Activated naive CD4-positive, alpha-beta T cell treated with anti-CD3 and anti-CD28 coated beads, Interleukin-2, amount 50 U/mL, for 24 hours (primary cell): ENCODE data around the gene MOV10L1.

Source experiments
- H3K27ac Mint-ChIP-seq: one replicate; pipeline ENCODE4 v1.8.0; 2021; ENCODE audit warnings: mild to moderate bottlenecking, mixed read lengths
- H3K27me3 Mint-ChIP-seq: one replicate; pipeline ENCODE4 v1.8.0; 2021; ENCODE audit warnings: mixed read lengths
- H3K36me3 Mint-ChIP-seq: one replicate; pipeline ENCODE4 v1.8.0; 2021; ENCODE audit warnings: mixed read lengths
- H3K4me1 Mint-ChIP-seq: one replicate; pipeline ENCODE4 v1.8.0; 2021; ENCODE audit warnings: mixed read lengths
- H3K4me3 Mint-ChIP-seq: one replicate; pipeline ENCODE4 v1.8.0; 2021; ENCODE audit warnings: mild to moderate bottlenecking, mixed read lengths
- H3K9me3 Mint-ChIP-seq: one replicate; pipeline ENCODE4 v1.8.0; 2021; ENCODE audit warnings: mixed read lengths

MOV10L1 gene

DNA sequence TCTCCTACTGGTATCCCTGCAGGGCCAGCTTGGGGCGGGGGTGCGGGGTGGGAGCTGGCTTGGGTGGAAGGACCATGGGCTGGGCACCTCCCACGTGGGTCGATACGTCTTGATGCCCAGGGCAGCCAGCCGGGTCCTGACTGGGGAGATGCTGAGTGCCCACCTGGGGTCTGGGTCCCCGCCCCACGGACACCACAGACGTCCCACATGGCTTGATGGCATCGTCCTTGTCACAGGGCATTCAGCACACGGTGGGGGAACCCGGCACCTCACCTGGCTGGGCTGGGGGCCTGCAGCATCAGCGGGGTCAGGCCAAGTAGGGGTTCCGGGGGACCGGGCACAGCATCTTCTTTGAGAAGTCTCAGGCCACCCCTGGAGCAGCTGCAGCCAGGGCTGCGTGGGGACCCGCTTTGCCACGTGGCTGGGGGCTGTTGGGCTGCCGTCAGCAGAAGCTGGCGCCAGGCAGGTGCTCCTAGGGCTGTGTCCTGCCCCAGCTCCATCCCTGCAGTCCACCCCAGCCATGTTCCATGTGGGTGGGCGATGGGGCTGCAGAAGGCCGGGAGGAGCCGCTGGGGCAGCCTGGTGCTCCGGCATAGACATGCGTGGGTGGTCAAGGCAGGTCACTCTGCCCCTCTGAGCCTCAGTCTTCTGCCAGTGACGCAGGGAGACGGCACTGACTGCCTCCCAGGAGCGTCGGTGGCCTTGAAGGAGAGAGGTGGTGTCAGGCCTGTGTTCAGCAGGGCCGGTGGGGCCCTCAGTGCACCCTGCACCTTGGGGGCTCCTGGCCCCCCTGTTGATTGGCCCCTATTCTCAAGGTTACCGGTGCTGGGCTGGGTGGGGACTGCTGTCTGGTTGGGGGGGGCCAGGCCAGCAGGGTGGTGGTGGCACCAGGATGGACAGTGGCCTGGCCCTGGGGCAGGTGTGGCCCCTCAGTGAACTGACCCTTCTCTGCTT, 119.4 kb downstream of the MOV10L1 start:
- H3K4me1 Mint-ChIP-seq = peaks cover 29% of the 10 kb centered on the region

DNA sequence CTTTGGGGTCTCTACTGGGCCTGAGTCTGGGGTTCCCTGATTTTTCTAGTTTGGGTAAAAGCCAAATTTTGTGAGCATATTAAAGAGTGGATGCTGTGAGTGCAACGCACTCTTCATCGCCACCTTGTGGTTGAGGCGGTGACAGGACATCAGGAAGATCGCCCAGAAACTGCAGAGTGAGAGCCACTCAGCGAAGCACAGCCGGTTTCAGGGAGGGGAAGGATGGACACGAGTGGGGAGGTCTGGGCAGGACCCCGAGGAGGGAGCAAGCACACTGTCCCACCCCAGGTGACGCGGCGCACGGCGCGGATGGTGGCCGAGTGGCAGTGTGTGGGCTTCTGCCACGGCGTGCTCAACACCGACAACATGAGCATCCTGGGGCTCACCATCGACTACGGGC, 120.1 kb downstream of the MOV10L1 start:
- H3K4me1 Mint-ChIP-seq = peaks cover 28% of the 10 kb centered on the region
- peak overlapping the region; percentile 60 for H3K27ac Mint-ChIP-seq
- peaks cover 7% of the 10 kb centered on the region for H3K36me3 Mint-ChIP-seq
- H3K27me3 Mint-ChIP-seq = no peaks in the 10 kb centered on the region
- H3K9me3 Mint-ChIP-seq = no peaks in the 10 kb centered on the region
- no peak overlapping the region for H3K4me3 Mint-ChIP-seq

More for the DNA sequence above, 119.4 kb downstream of the MOV10L1 start:
- Mint-ChIP-seq H3K4me3 (no peak overlapping the region), H3K27ac (peak overlapping the region; percentile 60), H3K36me3 (peaks cover 5% of the 10 kb centered on the region), H3K27me3 (no peaks in the 10 kb centered on the region), H3K9me3 (no peaks in the 10 kb centered on the region)

DNA sequence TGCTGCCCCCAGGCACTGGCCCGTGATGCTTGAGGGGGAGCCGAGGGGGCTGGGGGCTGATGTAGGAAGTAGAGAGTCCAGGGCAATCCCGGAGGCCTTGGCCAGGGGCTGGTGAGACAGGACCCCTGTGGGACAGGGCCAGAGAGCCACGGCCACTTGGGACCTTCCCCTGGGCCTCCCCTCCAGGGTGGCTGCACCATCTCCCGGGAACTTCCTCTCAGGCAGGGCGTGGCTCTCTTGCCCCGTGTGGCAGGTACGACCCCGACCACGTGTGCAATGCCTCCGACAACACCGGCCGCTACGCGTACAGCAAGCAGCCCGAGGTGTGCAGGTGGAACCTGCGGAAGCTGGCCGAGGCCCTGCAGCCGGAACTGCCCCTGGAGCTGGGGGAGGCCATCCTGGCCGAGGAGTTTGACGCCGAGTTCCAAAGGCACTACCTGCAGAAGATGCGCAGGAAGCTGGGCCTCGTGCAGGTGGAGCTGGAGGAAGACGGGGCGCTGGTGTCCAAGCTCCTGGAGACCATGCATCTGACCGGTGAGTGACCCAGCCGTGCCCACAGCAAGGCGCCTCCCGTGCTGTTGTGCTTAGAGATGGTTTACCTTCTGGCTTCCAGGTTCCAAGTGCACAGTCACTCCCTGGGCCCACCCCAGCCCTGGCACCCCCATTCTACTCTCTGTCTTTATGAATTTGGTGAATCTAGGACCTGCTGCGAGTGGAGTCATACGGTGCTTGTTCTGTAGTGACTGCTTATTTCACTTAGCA, 120.8 kb downstream of the MOV10L1 start:
- H3K27ac Mint-ChIP-seq = no peak overlapping the region
- H3K4me3 Mint-ChIP-seq = no peak overlapping the region
- H3K27me3 Mint-ChIP-seq = no peaks in the 10 kb centered on the region
- H3K4me1 Mint-ChIP-seq = peaks cover 25% of the 10 kb centered on the region
- H3K9me3 Mint-ChIP-seq = no peaks in the 10 kb centered on the region
- H3K36me3 Mint-ChIP-seq = peaks cover 8% of the 10 kb centered on the region

DNA sequence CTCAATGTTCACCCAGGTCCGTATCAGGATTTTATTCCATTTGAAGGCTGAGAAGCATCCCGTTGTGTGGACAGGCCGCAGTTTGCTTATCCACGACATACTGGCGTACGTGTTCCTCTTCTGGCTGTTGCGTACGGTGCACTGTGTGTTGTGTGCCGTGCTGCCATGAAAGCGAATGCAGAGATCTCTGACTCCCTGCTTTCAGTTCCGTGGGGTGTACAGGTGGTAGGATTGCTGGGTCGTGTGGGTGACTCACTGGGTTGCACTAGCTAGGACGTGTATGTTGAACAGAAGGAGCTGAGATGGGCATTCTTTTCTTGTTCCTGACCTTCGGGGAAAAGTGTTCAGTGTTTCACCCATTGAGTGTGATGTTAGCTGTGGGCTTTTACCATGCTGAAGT, 121.3 kb downstream of the MOV10L1 start:
- Mint-ChIP-seq H3K27ac (no peak overlapping the region), H3K27me3 (no peaks in the 10 kb centered on the region), H3K4me3 (no peak overlapping the region), H3K4me1 (peaks cover 25% of the 10 kb centered on the region), H3K9me3 (no peaks in the 10 kb centered on the region), H3K36me3 (peaks cover 8% of the 10 kb centered on the region)
